Cardiac fibroblast (primary cell): ENCODE measurements around the gene AGO3.

ENCODE experiments used
- DNase-seq, 2 donors: peaks; one replicate each; pipeline versions ENCODE4 v3.0.0 to v3.0.0-alpha.2; 2010; ENCODE audit warnings: low read depth in 2 of 2
- H3K4me3 ChIP-seq, 2 donors: replicated peaks in 1 of 2; 1 replicate in 1 of 2; 2 replicates in 1 of 2; pipeline ENCODE4 v1.5.1; 2011; ENCODE audit warnings: low read depth in 2 of 2, low read length in 2 of 2, mild to moderate bottlenecking in 2 of 2, moderate library complexity in 1 of 2
- CTCF ChIP-seq: IDR thresholded peaks from one replicate; pipeline ENCODE4 v1.5.1; 2011; ENCODE audit warnings: low read depth, mild to moderate bottlenecking, low read length, inconsistent platforms

The AGO3 gene

GRCh38 chr1:36040238-36040637, 109.3 kb downstream of the AGO3 start:
- no peak for DNase-seq
- TF ChIP-seq CTCF: no peak
- H3K4me3 ChIP-seq: no peak overlapping the region

- H3K4me3 ChIP-seq: no peak overlapping the region
- no peak for TF ChIP-seq CTCF
- no peak for DNase-seq
These were observed 120.9 kb downstream of the AGO3 start for GRCh38 chr1:36051821-36052220.

GRCh38 chr1:36053978-36054377, 123.1 kb downstream of the AGO3 start:
- H3K4me3 ChIP-seq: no peak overlapping the region
- TF ChIP-seq CTCF: no peak
- no peak for DNase-seq

GRCh38 chr1:36055706-36056105, 124.8 kb downstream of the AGO3 start:
- DNase-seq: no peak
- H3K4me3 ChIP-seq: no peak overlapping the region
- TF ChIP-seq CTCF: no peak

- H3K4me3 ChIP-seq: no peak overlapping the region
- no peak for TF ChIP-seq CTCF
These were observed 131.4 kb downstream of the AGO3 start for GRCh38 chr1:36062315-36062714.

GRCh38 chr1:36067871-36068270, 137.0 kb downstream of the AGO3 start:
- no peak for DNase-seq
- TF ChIP-seq CTCF: no peak
- H3K4me3 ChIP-seq: no peak overlapping the region

More at GRCh38 chr1:36062315-36062714, 131.4 kb downstream of the AGO3 start:
- DNase-seq: no peak

GRCh38 chr1:36068866-36069265, 138.0 kb downstream of the AGO3 start:
- TF ChIP-seq CTCF: no peak
- DNase-seq: no peak
- H3K4me3 ChIP-seq: no peak overlapping the region
